ENCODE results near the gene FAM81A.

- TF ChIP-seq POLR2A (IDR thresholded peaks at IDR 0.05): no peak
- no peak for TF ChIP-seq POLR2AphosphoS5 (IDR thresholded peaks at IDR 0.05)
- no peak for TF ChIP-seq CTCF (IDR thresholded peaks at IDR 0.05)
- no peak for TF ChIP-seq EP300 (IDR thresholded peaks at IDR 0.05)
Observed at GRCh38 chr15:59550956-59551355, 113.0 kb downstream of the FAM81A start.

Measured in gastroesophageal sphincter (tissue), 3 donors.